Fibroblast of skin of scalp (primary cell): Measurements from ENCODE around the gene PLXNA1.

Experiments used
- DNase-seq: peaks from one replicate; pipeline ENCODE4 v3.0.0-alpha.2; 2013

PLXNA1 gene

GRCh38 chr3:126968391-126969390, 14.2 kb upstream of the PLXNA1 start:
- DNase-seq, result no peak

DNA sequence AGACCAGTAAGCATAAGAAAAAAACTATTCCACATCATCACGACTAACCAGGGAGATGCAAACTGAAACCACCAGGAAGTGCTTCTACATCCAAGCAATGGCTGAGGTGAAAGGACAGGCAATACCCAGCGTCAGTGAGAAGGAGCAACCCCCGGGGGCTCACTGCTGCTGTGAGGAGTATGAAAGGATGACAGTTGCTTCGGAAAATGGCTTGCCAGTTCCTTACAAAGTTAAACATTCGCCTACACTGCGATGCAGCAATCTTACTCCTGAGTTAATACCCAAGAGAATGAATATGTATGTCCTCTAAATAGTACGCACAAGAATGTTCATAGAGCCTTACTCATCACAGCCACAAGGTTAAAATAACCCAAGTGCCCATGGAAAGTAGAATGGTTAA, 13.3 kb upstream of the PLXNA1 start:
- DNase-seq, result peak; percentile 26

DNA sequence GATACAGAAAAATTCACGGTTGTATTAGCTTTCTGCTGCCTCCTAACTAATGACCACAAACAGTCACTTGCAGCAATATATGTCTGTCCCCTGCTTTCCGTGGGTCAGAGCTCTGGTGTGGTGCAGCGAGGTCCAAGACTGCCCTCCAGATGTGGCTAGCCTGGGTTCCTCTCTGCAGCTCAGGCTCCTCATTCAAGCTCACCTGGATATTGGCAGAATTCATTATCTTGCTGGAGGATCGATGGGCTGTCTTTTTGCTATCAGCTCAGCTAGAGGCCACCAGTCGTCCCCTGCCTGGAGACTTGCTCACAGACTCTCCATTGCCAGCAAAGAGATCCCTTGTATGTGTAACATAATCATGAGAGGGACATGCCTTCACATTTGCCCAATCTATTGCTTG, 12.8 kb upstream of the PLXNA1 start:
- DNase-seq, result no peak

GRCh38 chr3:126970921-126971320, 12.0 kb upstream of the PLXNA1 start:
- DNase-seq, result no peak

DNA sequence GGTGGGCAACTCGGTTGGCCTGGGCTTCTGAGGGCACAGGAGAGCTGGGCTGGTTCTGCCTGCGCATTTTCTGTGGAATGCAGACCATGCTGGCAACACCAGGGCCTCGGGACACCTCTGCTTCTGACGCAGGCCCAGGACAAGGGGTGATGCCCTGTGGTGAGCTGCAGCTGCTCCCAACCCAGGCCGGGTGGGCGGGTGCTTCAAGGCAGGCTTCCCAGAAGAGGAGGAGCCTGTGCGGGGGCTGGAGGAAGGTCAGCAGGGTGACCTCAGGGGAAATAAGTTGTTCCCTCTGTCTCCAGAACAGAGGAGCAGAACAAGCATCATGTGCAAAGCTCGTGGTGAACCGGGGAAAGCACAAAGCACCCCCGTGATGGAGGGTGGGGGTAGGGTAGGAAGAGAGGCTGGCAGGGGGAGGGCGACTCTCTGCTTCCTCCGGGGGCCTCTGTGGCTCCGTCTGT, 11.0 kb upstream of the PLXNA1 start:
- DNase-seq, result no peak

GRCh38 chr3:126972866-126973265, 10.0 kb upstream of the PLXNA1 start:
- DNase-seq, result no peak

DNA sequence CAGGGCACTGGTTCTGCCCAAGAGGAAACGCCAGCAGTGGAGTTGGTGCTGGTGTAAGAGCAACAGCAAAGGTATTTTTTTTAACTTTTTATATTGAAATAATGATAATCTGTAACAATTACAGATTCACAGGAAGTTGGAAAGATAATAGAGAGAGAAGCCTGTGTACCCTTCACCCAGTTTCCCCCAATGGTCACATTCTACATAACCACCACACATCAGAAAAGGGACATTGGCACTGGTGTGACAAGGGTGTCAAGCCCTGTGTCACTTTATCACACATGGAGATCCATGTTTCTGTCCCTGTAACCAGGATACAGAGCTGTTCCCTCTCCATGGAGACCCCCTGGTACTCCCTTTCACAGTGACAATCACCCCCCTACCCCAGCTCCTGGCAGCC, 9.1 kb upstream of the PLXNA1 start:
- DNase-seq, result no peak

- DNase-seq, result no peak
Measured at GRCh38 chr3:126974756-126975155, 8.2 kb upstream of the PLXNA1 start.

GRCh38 chr3:126976906-126977305, 6.0 kb upstream of the PLXNA1 start:
- DNase-seq, result no peak

GRCh38 chr3:126977821-126978220, 5.1 kb upstream of the PLXNA1 start:
- no peak for DNase-seq

DNA sequence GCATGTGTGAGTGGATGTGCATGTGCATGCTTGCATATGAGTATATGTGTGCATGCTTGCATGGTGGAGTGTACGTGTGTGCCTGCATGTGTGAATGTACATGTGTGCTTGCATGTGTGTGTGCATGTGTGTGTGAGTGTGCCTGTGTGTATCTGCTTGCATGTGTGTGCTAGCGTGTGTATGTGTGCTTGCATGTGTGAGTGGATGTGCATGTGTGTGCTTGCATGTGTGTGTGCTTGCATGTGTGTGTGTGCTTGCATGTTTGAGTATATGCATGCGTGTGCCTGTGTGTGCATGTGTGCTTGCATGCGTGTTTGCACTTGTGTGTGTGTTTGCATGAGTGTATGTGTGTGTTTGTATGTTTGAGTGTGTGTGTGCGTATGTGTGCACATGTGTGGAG, 4.6 kb upstream of the PLXNA1 start:
- no peak for DNase-seq

GRCh38 chr3:126979046-126979628, 3.8 kb upstream of the PLXNA1 start:
- no peak for DNase-seq

DNA sequence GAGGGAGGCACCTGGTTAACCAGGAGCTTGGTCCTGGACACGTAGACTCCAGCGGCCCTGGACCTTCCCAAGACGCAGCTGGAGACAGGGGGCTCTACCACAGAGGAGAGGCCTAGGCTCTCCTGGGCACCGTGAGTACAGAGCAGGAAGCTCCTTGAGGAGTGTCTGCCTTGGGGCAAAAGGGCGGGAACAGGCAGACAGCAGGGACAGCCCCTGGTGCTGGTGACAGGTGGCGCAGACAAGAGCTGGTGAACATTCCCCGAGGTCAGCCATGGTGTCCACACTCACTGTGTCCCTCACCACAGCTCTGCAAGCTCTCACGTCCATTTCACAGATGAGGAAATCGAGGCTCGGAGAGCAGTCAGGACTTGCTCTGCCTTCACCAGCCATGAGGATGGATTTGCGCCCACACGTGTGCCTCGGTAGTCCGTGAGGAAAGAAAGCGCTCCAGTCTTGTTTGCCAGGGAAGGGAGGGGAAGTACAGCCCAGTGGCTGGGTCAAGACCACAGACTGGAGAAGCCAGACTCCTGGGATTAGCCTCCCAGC, 2.6 kb upstream of the PLXNA1 start:
- no peak for DNase-seq

DNA sequence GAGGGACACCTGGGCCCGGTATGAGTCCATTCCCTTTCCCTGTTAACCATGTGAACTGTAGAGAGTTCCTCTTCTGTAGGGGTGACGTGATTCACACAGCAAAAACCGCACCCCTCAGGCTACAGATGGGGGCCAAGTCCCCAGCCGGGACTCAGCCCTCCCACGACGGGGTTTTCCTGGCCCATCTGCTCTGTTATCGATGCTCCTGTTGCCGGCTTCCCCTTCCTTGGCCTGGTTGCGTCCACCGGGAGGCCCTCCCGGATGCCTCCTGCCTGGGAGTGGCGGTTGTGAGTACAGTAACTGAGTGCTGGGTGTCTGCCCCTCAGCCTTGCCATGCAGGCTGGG, 817 bp upstream of the PLXNA1 start:
- DNase-seq, result no peak

- DNase-seq, result no peak
Measured at GRCh38 chr3:126983276-126983652, 349 bp downstream of the PLXNA1 start.

GRCh38 chr3:126983653-126984390, 907 bp downstream of the PLXNA1 start:
- DNase-seq, result no peak

GRCh38 chr3:126984391-126985131, 1.6 kb downstream of the PLXNA1 start:
- no peak for DNase-seq

- no peak for DNase-seq
Measured at GRCh38 chr3:126985132-126985985, 2.4 kb downstream of the PLXNA1 start.

GRCh38 chr3:126986001-126986400, 3.1 kb downstream of the PLXNA1 start:
- DNase-seq, result no peak

DNA sequence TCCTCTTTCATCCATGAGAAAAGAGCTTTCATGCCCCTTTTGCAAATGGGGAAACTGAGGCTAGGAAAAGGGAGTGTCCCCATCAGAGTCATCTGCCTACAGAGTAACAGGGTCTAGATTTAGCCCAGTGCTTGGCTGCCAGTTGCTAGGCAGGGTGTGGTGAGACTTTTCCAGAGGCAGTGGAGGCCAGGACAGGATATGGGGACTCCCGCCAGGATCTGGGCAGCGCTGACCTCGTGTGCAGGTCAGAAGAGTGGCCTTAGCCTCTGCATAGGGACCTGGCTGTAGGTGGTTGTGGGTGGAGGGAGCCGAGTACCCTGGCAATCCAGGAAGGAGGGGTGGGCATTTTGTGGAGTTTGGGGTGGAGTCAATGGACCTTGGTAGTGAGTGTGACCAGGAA, 4.2 kb downstream of the PLXNA1 start:
- no peak for DNase-seq

DNA sequence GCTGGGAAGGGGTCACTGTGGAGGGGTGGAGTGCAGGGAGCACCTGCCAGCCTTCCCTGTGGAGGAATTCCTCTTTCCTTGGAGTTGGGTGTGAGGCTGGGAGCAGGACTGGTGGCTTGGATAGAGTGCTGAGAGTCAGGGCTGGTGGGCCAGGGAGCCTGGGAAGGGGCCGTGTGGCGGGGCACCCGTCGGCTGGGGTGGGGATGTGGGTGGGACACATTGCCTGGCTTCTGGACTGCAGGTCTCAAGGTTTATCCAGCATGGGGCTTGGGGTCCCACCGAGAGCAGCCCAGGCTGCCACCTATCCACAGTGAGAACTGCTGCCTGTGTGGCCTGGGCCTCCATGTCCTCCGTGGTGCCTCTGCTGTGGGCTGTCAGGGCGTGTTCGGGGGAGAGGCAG, 4.7 kb downstream of the PLXNA1 start:
- no peak for DNase-seq
